ENCODE results near the gene ARF1. TPM values are rescaled to one million over a fixed set of nuclear protein-coding genes. Genes with fewer than 3 reads are reported as not detected.

The ARF1 gene
- total RNA-seq, 2 experiments from 2014 or later = 318 to 322 TPM

- no peaks in the 10 kb centered on the region for H3K9me3 Mint-ChIP-seq
- H3K27me3 Mint-ChIP-seq = no peaks in the 10 kb centered on the region
- Histone ChIP-seq H3K27me3 (ENCODE audit: control insufficient read depth in 1 of 2, insufficient read depth in 2 of 2, low read length in 2 of 2) (no peaks in the 10 kb centered on the region), H3K4me1 (ENCODE audit: insufficient read depth, low read length) (peaks cover 56% of the 10 kb centered on the region), H3K36me3 (ENCODE audit: insufficient read depth, low read length) (peaks cover 6% of the 10 kb centered on the region), H3K4me3 (ENCODE audit: low read length) (peak overlapping the region; percentile 80), H3K27ac (ENCODE audit: low read depth in 1 of 2, low read length in 2 of 2) (peak overlapping the region; percentile 68 to 86), H3K9me3 (ENCODE audit: control insufficient read depth in 1 of 2, insufficient read depth in 1 of 2, low read length in 2 of 2) (no peaks in the 10 kb centered on the region)
- peaks cover 27% of the 10 kb centered on the region for H3K36me3 Mint-ChIP-seq (ENCODE audit: low read depth)
- DNase-seq (peak in 3 of 14 experiments; percentile 12 to 52 (median 35)), ATAC-seq (ENCODE audit: poor library complexity) (peak; percentile 8)
- ChIA-PET CTCF (interaction anchor here (0.8 to 1.9 kb wide), 4 partner anchors 49 to 539 kb away, joined by 3 to 6 read pairs (median 3); partner anchors contain the start of gene IBA57), POLR2A (interaction anchor here (0.6 to 3.7 kb wide), 24 partner anchors 10 to 1673 kb away, joined by 3 to 44 read pairs (median 5); partner anchors contain the start of genes GUK1, IBA57, MRPL55 and RNF187)
- intact Hi-C loops (cut with DNase I, micrococcal nuclease) = loop anchor here (1.0 to 10.0 kb wide), 9 partner anchors 22 to 1137 kb away; partner anchors contain the start of genes IBA57 (in 2 of the 2), C1orf35 (in 1 of the 2), COQ8A (in 1 of the 2) and GUK1 (in 1 of the 2)
- peak overlapping the region; percentile 87 for H3K4me3 Mint-ChIP-seq
- TF ChIP-seq CTCF (IDR thresholded peaks at IDR 0.05) = no peak
- peaks cover 51% of the 10 kb centered on the region for H3K4me1 Mint-ChIP-seq (ENCODE audit: low read depth)
- peak overlapping the region; percentile 99 for H3K27ac Mint-ChIP-seq
Measured at GRCh38 chr1:228081578-228082213, 812 bp upstream of the ARF1 start.

- Histone ChIP-seq H3K4me1 (ENCODE audit: insufficient read depth, low read length) (peaks cover 69% of the 10 kb centered on the region), H3K9me3 (ENCODE audit: control insufficient read depth in 1 of 2, insufficient read depth in 1 of 2, low read length in 2 of 2) (no peaks in the 10 kb centered on the region), H3K36me3 (ENCODE audit: insufficient read depth, low read length) (peaks cover 10% of the 10 kb centered on the region), H3K27me3 (ENCODE audit: control insufficient read depth in 1 of 2, insufficient read depth in 2 of 2, low read length in 2 of 2) (no peaks in the 10 kb centered on the region), H3K27ac (ENCODE audit: low read depth in 1 of 2, low read length in 2 of 2) (peak overlapping the region; percentile 86 to 89), H3K4me3 (ENCODE audit: low read length) (peak overlapping the region; percentile 80)
- H3K27me3 Mint-ChIP-seq = no peaks in the 10 kb centered on the region
- peaks cover 59% of the 10 kb centered on the region for H3K4me1 Mint-ChIP-seq (ENCODE audit: low read depth)
- ChIA-PET POLR2A (interaction anchor here (0.8 to 3.7 kb wide), 21 partner anchors 8 to 1145 kb away, joined by 3 to 44 read pairs (median 5); partner anchors contain the start of genes GUK1, IBA57, JMJD4 and MRPL55), CTCF (interaction anchor here (0.8 to 1.9 kb wide), 3 partner anchors 19 to 540 kb away, joined by 3 to 6 read pairs (median 6); partner anchors contain the start of gene IBA57)
- DNase-seq (peak in 9 of 14 experiments; percentile 22 to 67 (median 33)), ATAC-seq (ENCODE audit: poor library complexity) (peak; percentile 5)
- H3K27ac Mint-ChIP-seq = peak overlapping the region; percentile 99
- H3K4me3 Mint-ChIP-seq = peak overlapping the region; percentile 97
- no peak for TF ChIP-seq CTCF (IDR thresholded peaks at IDR 0.05)
- intact Hi-C loops (cut with DNase I, micrococcal nuclease) = loop anchor here (1.0 to 10.0 kb wide), 9 partner anchors 20 to 1138 kb away; partner anchors contain the start of genes IBA57 (in 2 of the 2), C1orf35 (in 1 of the 2), COQ8A (in 1 of the 2) and GUK1 (in 1 of the 2)
- H3K36me3 Mint-ChIP-seq (ENCODE audit: low read depth) = peaks cover 36% of the 10 kb centered on the region
- no peaks in the 10 kb centered on the region for H3K9me3 Mint-ChIP-seq
Measured at GRCh38 chr1:228082918-228083870, 686 bp downstream of the ARF1 start.

- Mint-ChIP-seq H3K4me3 (peak overlapping the region; percentile 97), H3K27ac (peak overlapping the region; percentile 99)
- CTCF ChIA-PET = interaction anchor here (1.3 kb wide), 2 partner anchors 18 to 83 kb away, joined by 3 to 6 read pairs; no protein-coding TSS in a partner anchor
Measured at GRCh38 chr1:228083871-228084278, 1.4 kb downstream of the ARF1 start.

More at GRCh38 chr1:228083871-228084278, 1.4 kb downstream of the ARF1 start:
- peaks cover 43% of the 10 kb centered on the region for H3K36me3 Mint-ChIP-seq (ENCODE audit: low read depth)
- no peaks in the 10 kb centered on the region for H3K27me3 Mint-ChIP-seq
- TF ChIP-seq CTCF (IDR thresholded peaks at IDR 0.05) = no peak
- POLR2A ChIA-PET = interaction anchor here (0.8 to 3.7 kb wide), 7 partner anchors 8 to 403 kb away, joined by 3 to 44 read pairs (median 20); partner anchors contain the start of genes IBA57 and MRPL55
- Histone ChIP-seq H3K36me3 (ENCODE audit: insufficient read depth, low read length) (peaks cover 17% of the 10 kb centered on the region), H3K27ac (ENCODE audit: low read depth in 1 of 2, low read length in 2 of 2) (peak overlapping the region; percentile 86 to 89), H3K9me3 (ENCODE audit: control insufficient read depth in 1 of 2, insufficient read depth in 1 of 2, low read length in 2 of 2) (no peaks in the 10 kb centered on the region), H3K4me3 (ENCODE audit: low read length) (peak overlapping the region; percentile 80), H3K27me3 (ENCODE audit: control insufficient read depth in 1 of 2, insufficient read depth in 2 of 2, low read length in 2 of 2) (no peaks in the 10 kb centered on the region), H3K4me1 (ENCODE audit: insufficient read depth, low read length) (peaks cover 76% of the 10 kb centered on the region)
- DNase-seq (no peak), ATAC-seq (ENCODE audit: poor library complexity) (no peak)
- intact Hi-C loops (cut with DNase I, micrococcal nuclease) = loop anchor here (2.0 to 10.0 kb wide), 7 partner anchors 15 to 1139 kb away; partner anchors contain the start of genes IBA57 (in 2 of the 2), COQ8A (in 1 of the 2), MRPL55 (in 1 of the 2) and ZNF678 (in 1 of the 2)
- H3K9me3 Mint-ChIP-seq = no peaks in the 10 kb centered on the region
- H3K4me1 Mint-ChIP-seq (ENCODE audit: low read depth) = peaks cover 66% of the 10 kb centered on the region

All from CD4-positive, alpha-beta T cell (primary cell).